Glomerular visceral epithelial cell (primary cell): Measurements from ENCODE around the gene FEV.

ENCODE experiments used
- DNase-seq: peaks from one replicate; pipeline ENCODE4 v3.0.0-alpha.2; 2016; ENCODE audit errors: extremely low spot score

The FEV gene

DNA sequence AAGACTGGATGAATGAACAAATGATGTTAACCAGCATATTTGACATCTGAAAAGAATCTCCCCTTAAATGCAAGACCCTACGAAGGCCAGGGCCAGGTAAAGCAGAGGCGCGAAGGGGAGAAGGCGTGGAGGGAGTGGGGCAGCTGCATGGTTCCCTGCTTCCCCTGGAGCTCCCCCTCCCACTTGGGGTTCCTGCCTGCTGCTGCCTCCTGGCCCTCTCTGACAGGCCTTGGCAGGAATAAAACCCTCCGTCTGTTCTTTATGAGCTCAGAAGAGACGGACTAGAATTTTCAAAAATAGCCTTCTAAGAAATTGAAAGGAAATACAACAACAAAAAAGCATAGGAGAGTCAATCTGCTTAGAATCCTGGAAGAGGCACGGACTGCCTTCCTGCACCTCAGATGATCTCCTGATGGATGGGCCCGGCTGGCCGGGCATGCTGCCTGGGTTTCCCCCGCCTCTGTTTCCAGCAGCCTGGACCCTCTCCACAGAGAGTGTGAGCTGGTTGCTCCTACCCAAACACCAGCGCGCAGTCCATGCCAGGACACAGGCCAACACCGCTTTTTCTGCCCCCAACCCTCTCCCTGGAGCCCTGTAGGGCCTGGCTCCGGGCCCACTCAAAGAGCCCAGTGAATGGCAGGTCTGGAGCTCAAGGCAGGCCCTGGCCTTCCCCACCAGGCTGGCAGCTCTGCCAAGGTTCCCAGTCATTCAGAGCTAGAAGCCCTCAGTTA lies 32.4 kb upstream of the FEV start:
- no peak for DNase-seq

- DNase-seq, result no peak
These were observed 31.7 kb upstream of the FEV start for GRCh38 chr2:219016721-219017120.

- DNase-seq, result no peak
These were observed 25.9 kb upstream of the FEV start for GRCh38 chr2:219010873-219011272.

DNA sequence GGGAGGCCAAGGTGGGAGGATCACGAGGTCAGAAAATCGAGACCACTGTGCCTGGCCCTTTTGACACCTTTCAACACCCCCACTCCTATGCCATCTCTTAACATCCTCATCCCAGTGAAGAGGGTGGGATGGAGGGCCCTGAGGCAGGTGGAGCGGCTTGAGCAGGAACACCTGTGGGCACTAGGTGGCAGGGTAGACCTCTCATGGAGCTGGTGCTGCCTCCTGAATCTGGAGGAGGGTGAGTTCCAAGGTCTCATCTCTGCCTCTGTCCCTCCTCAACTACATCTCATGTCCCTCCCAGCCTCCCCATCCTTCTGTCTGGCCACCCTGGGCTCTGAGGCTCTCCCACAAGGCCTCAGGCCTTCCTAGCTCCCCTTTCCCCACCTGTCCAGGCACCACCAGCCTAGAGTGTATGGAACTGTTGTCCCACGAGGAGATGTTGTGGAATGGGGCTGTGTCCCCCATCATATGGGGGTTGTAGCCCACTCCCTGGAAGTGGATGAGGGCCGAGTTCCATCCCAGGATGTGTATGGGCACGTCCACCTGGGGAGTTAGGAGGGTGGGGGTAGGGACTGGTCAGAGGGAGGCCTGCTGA lies 25.3 kb upstream of the FEV start:
- DNase-seq, result peak; percentile 17

GRCh38 chr2:219009294-219009693 lies 24.3 kb upstream of the FEV start:
- no peak for DNase-seq

DNA sequence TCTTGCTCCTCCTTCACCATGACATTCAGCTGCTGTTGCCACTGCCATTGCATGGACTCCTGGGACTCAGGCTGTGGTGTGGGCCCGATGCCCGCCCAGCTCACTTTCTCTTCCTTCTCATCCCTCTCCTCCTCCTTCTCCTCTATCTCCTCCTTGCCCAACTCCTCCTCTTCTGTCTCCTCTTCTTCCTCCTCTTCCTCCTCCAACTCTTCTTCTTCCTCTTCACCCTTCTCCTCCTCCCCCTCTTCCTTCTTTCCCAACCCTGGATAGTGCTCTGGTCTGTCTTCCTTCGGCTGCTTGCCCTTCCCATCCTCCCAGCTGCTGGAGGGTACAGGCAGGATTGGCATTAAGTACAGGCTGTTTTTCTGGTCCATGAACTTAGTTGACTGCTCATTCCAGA lies 19.0 kb upstream of the FEV start:
- no peak for DNase-seq

DNA sequence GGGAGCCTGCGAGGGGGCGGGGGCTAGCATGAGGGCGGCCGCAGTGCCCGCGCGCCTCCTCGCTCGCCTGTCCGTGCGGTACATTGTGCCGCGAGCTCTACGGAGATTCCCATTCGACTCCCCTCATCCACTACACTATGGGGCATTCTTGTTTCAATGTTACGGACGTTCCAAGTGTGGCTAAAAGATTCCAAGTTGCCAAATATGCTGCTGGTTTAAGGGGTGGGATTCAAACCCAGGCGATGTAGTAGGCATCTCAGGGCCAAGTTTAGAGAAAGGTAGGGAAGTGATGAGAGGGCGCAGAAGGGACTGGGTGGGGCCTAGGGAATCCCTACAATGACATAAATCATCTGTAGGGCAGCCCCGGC lies 18.3 kb upstream of the FEV start:
- no peak for DNase-seq

DNA sequence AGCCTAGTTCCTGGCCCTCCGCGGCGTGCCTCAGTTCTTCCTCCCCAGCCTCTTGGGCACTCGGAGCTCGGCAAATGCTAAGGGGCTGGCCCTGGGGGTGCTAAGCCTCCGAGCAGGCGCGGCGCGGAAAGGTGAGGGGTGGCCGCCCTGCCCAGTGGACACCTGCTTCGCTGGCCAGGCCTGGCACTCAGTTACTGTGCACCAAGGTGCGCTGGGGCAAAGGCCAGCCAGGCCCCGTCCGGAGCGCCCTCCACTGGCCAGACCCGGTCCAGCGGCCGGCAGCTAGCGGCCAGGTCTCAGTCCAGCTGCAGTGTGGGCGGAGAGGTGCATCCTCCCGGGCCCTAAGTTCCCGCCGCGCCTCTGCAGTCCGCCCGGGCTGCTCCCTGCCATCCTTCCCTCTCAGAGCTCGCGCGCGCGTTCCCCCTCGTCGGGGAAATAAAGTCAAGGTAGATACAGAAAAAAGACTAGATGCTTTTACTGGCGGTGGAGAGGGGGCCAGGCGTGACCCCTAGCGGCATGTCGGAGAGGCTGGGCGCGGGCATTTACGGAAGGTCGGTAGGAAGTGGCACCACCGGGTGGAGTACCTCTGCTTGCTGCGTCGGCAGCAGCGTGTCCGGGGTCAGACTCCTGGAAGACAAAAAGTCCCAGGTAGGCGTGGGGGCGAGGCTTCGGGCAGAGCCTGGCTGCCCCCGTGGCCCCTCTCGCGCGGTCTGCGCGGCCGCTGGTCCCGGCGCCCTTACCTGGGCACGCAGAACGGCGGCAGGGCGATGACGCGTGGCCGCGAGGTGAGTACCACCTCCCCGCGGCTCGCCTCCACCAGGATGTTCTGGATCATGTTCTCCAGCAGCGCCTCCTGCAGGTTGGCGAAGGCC lies 17.6 kb upstream of the FEV start:
- DNase-seq, result no peak

DNA sequence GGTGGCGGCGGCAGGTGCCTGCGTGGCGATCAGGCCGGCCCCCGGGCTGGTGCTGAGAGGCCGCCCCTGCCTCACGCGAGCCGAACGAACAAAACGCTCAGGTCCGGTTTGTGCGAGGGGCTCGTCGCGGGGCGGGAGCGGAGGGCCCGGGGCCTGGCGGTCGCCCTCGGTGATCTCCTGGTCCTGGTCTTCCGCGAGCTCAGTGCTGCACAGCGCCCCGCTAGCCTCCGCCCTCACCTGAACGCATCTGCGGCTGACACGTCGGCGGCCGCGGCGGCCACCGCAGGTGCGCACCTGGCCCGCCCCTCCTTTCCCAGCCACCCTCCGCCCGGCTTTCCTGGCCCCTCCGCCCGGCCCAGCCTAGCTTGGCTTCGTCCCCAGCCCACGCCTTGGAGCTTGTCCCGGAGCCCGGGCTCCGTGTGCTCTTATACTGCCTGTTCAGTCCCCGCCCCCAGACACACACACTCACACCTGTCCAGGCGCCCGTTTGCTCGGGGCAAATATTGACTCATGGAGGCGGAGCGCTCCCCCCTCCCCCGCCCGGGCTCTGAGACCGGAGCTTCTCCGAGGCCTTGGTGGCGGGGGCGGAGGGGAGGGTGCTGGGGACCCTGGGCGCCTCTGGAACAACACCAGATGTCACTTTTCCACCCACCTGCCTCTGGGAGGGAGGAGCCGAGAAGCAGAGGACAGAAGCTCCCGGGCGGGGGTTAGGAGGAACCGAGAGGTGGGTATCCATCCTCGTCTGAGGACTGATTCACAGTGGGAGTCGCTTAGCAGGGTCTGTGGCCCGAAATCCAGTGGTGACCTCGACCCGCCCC lies 16.8 kb upstream of the FEV start:
- DNase-seq, result no peak

DNA sequence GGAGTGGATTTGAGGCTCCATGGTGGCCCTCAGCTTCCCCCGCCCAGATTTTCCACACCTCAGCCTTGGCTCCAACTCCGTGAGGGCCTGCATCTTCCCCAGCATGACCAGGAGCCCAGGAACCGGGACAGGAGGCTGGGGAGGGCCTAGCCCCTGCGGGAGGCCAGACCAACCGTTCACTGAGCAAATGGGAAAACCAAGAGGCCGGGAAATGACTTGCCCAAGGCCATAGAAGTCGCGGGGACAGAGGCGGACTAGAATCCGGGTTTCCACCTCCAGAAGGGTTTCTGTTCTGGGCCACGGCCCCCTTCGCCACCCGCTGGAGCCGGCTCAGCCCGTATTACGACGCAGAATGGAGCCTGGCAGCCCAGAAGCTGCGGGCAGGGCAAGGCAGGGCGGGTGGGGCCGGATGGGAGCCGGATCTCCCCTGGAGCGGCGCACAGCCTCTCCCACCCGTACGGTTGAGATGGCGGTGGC lies 16.2 kb upstream of the FEV start:
- DNase-seq, result no peak

DNA sequence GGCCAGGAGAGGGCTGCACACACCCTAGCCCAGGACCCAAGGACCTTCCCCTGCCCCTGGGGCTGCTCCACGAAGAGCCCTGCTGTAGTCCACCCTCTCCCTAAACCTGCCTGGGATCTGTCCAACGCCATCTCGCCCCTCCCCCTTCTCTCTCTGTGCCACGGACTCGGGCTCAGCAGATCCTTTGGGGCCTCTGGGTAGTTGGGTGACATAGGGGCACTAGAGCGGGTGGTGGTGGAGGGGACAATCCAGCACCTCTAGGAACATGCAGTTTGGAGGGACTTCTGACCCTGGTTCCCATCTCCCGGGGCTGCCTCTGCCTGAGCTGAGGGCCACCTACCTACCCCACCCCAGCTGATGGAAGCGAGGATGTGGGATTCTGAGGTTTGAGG lies 15.6 kb upstream of the FEV start:
- no peak for DNase-seq

- no peak for DNase-seq
These were observed 15.0 kb upstream of the FEV start for GRCh38 chr2:218999881-219000568.

DNA sequence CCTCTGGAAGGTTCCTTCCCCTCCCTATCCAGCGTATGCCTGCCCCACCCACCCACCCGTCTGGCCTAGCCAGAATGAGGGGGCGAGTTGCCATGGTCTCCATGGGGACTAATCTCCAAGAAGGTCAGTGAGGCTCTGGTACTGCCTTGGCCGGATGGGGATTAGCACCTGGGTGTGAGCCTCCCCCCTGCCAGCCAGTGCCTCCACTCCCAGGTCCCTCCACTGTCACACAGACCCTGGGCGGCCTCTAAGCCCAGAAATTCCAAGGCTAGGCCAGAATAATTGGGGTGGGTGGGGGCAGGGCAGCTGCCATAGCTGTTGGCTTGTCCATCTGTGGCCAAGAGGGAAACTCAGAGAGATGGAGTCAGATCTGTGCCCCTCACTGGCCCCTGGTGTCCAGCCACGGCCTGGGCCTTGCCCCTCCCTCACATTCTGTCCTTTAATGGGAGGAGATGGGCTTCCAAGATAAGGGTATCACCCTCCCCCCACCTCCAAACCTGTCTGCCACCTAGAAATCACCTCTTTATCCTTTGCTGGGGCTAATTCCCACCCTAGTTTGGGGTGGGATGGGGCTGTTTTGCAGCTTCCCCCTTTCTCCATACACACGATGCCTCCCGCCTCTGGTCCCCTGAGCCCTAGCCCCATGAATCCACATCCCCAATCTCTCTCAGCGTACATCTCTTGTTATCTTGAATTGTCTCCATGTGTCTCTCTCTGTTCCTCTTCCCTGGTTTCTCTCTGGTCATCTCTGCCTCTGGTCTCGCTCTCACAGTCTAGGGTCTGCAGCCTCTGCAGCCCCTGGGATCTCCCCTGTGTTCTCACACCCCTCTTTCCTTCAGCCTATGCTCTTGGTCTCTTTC lies 14.3 kb upstream of the FEV start:
- DNase-seq, result no peak

- DNase-seq, result no peak
These were observed 13.5 kb upstream of the FEV start for GRCh38 chr2:218998414-218999002.

DNA sequence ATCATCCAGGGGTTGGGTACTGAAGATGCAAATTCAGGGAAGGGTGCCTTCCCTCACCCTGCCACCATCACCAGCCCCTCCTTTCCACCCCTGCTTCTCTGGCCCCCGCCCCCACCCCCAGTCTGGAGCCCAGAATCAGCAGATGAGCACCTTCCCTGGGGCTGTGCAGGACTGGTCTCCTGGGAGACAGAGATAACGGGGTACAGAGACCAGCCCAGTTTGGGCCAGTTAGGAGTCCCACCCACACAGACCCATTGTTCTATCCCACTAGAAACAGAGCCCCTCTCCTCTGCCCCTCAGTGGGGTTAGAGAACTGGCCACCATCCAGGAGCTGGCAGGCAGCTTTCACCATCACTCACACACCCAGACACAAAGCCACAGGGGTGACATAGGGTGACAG lies 12.7 kb upstream of the FEV start:
- DNase-seq, result no peak

- DNase-seq, result no peak
These were observed 12.0 kb upstream of the FEV start for GRCh38 chr2:218996937-218997336.

DNA sequence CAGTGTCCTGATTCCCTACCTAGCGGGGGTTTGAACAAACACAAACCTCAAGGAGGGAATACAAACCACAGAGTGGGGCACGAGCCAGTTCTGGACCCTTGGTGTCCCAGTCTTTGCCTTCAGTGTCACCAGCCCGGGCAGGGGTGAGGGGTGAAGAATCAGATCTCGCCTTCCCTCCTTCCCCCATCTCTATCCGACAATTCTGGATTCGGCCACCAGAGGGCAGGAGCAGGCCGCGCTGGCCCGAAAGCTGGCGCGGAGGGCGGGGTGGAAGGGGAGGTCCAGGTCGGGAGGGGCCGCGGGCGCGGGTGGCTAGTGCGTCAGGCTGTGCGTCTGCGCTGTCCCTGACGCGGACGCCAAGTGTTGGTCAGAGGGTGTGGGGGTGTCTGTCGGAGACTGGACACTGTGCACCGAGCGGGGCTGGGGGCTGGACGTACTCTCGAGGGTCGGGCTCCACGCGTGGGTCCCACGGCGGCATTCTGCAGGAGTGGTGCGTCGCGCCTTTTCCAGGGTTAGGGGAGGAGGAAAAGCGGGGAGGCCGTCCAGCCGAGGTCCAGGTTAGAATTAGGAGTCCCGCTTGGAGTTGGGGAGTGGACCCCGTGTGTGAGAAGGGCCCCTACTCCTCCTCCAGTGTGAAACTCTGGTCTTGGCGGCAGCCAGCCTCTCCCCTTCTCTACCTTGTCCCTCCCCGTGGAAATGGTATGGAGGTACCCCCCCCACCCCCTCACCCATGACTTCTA lies 11.2 kb upstream of the FEV start:
- peak; percentile 73 for DNase-seq

- DNase-seq, result no peak
These were observed 10.6 kb upstream of the FEV start for GRCh38 chr2:218995561-218995960.
